A549 (cell line): ENCODE data around the gene NAV2. TPM values are rescaled to one million over a fixed set of nuclear protein-coding genes. Genes with fewer than 3 reads are reported as not detected.

ENCODE experiments used
- ATAC-seq, 2 experiments: fragments of 200-7000 bp in 1 of 2; fragments of >200 bp in 1 of 2; cut with Nextera tagmentation in 1 of 2; cut with Tn5 transposase in 1 of 2; 3 replicates each; pipeline versions ENCODE4 v1.8.0 to v1.9.1; 2018 to 2020; ENCODE audit warnings: mild to moderate bottlenecking in 1 of 2, moderate library complexity in 1 of 2
- CTCF ChIA-PET: fragments of 300-600 bp; sonication (Branson Sonifier 250); formaldehyde crosslinking; extraction: SDS; loops from one replicate; lab custom pipeline; 2021; ENCODE audit warnings: antibody characterized with exemption, inconsistent platforms; lab: Yijun Ruan, JAX
- POLR2A ChIA-PET: fragments of 350-600 bp; formaldehyde crosslinking; extraction: SDS; loops from one replicate; lab custom pipeline; 2021; ENCODE audit warnings: antibody characterized with exemption, inconsistent platforms; lab: Yijun Ruan, JAX
- DNase-seq, 2 experiments: peaks; one replicate each; pipeline versions ENCODE4 v3.0.0 to v3.0.0-alpha.2; 2011 to 2016; ENCODE audit warnings: low read depth in 1 of 2, low spot score in 1 of 2
- FAIRE-seq: peaks from 2 replicates; lab custom pipeline; 2011; peaks lifted over from hg19 to GRCh38; lab: Jason Lieb, UNC
- H3K27ac ChIP-seq, 2 experiments: fragments of >200 bp; sonication (Bioruptor Twin); formaldehyde crosslinking; 3 replicates each; pipeline ENCODE4 v1.5.1; 2016 to 2017
- H3K4me1 ChIP-seq: fragments of >200 bp; sonication (Bioruptor Twin); formaldehyde crosslinking; 3 replicates; pipeline ENCODE4 v1.6.1; 2016
- H3K4me2 ChIP-seq: fragments of >200 bp; sonication (Bioruptor Twin); formaldehyde crosslinking; 3 replicates; pipeline ENCODE4 v1.6.1; 2016
- H3K4me3 ChIP-seq: fragments of >200 bp; sonication (Bioruptor Twin); formaldehyde crosslinking; 3 replicates; pipeline ENCODE4 v1.5.1; 2016
- H3K9me3 ChIP-seq: fragments of >200 bp; sonication (Bioruptor Twin); formaldehyde crosslinking; 3 replicates; pipeline ENCODE4 v1.6.1; 2016
- CEBPB ChIP-seq, 2 experiments: fragments of >200 bp in 1 of 2; sonication (Bioruptor Twin) in 1 of 2; formaldehyde crosslinking in 1 of 2; IDR thresholded peaks; 2 replicates each; pipeline ENCODE4 v1.6.1; 2012 to 2016
- CHD2 ChIP-seq: fragments of 150-350 bp; IDR thresholded peaks from 2 replicates; pipeline ENCODE4 v1.6.1; 2014; ENCODE audit warnings: low read length; ENCODE audit not compliant: partially characterized antibody
- CHD4 ChIP-seq: fragments of 200-600 bp; sonication (generic); IDR thresholded peaks from 2 replicates; pipeline ENCODE4 v1.6.1; 2016; ENCODE audit warnings: antibody characterized with exemption, mild to moderate bottlenecking, borderline replicate concordance
- CTCF ChIP-seq: fragments of >200 bp; sonication (Bioruptor Twin); formaldehyde crosslinking; IDR thresholded peaks from 3 replicates; pipeline ENCODE4 v1.5.1; 2016
- ESRRA ChIP-seq: fragments of 150-350 bp; IDR thresholded peaks from 2 replicates; pipeline ENCODE4 v1.6.1; 2014; ENCODE audit warnings: mild to moderate bottlenecking, low read length, borderline replicate concordance
- FOXS1 ChIP-seq: fragments of 250-450 bp; sonication (Bioruptor Pico); IDR thresholded peaks from 2 replicates; pipeline ENCODE4 v1.5.0; 2020; ENCODE audit warnings: mild to moderate bottlenecking, moderate library complexity
- HDAC2 ChIP-seq: fragments of 200-600 bp; sonication (generic); IDR thresholded peaks from 2 replicates; pipeline ENCODE4 v1.6.1; 2016
- HES2 ChIP-seq: fragments of >200 bp; sonication (Bioruptor Twin); formaldehyde crosslinking; IDR thresholded peaks from 2 replicates; pipeline ENCODE4 v1.6.1; 2016
- HEYL ChIP-seq: fragments of 250-450 bp; sonication (Bioruptor Pico); IDR thresholded peaks from 2 replicates; pipeline ENCODE4 v1.8.0; 2021; ENCODE audit warnings: mild to moderate bottlenecking, moderate library complexity
- HOXA7 ChIP-seq: fragments of 250-450 bp; sonication (Bioruptor Pico); IDR thresholded peaks from 2 replicates; pipeline ENCODE4 v1.5.0; 2020; ENCODE audit warnings: mild to moderate bottlenecking, moderate library complexity
- HOXB13 ChIP-seq: fragments of 250-450 bp; sonication (Bioruptor Pico); IDR thresholded peaks from 2 replicates; pipeline ENCODE4 v1.5.0; 2020; ENCODE audit warnings: low read depth, mild to moderate bottlenecking, moderate library complexity
- HOXB5 ChIP-seq: fragments of 250-450 bp; sonication (Bioruptor Pico); IDR thresholded peaks from 2 replicates; pipeline ENCODE4 v1.5.0; 2020; ENCODE audit warnings: mild to moderate bottlenecking, moderate library complexity
- JUNB ChIP-seq: fragments of >200 bp; sonication (Bioruptor Twin); formaldehyde crosslinking; IDR thresholded peaks from 2 replicates; pipeline ENCODE4 v1.6.1; 2016
- KDM1A ChIP-seq: fragments of 200-600 bp; sonication (generic); IDR thresholded peaks from 2 replicates; pipeline ENCODE4 v1.6.1; 2016; ENCODE audit warnings: low read depth, mild to moderate bottlenecking
- KDM5A ChIP-seq: fragments of 200-600 bp; sonication (generic); IDR thresholded peaks from 2 replicates; pipeline ENCODE4 v1.6.1; 2016; ENCODE audit warnings: antibody characterized with exemption, mild to moderate bottlenecking
- MAFK ChIP-seq: fragments of 450-650 bp; IDR thresholded peaks from 2 replicates; pipeline ENCODE4 v1.6.1; 2014; ENCODE audit not compliant: partially characterized antibody
- MAX ChIP-seq: IDR thresholded peaks from 2 replicates; pipeline ENCODE4 v1.6.1; 2012
- MAZ ChIP-seq: fragments of 150-350 bp; IDR thresholded peaks from 2 replicates; pipeline ENCODE4 v1.6.1; 2014; ENCODE audit warnings: antibody characterized with exemption, low read depth, low read length, borderline replicate concordance
- MYC ChIP-seq: IDR thresholded peaks from 2 replicates; pipeline ENCODE4 v1.6.1; 2012; ENCODE audit warnings: mild to moderate bottlenecking, inconsistent platforms, low read length, improper control_type of control experiment, borderline replicate concordance
- NFE2L2 ChIP-seq: fragments of 150-350 bp; conservative IDR thresholded peaks from 2 replicates; pipeline ENCODE4 v1.6.1; 2014; ENCODE audit warnings: low read length
- NR3C1 ChIP-seq: fragments of >200 bp; sonication (Bioruptor Twin); formaldehyde crosslinking; IDR thresholded peaks from 3 replicates; pipeline ENCODE4 v1.6.1; 2017
- PBX3 ChIP-seq: IDR thresholded peaks from 2 replicates; pipeline ENCODE4 v1.6.1; 2012
- PHF8 ChIP-seq: fragments of 200-600 bp; sonication (generic); IDR thresholded peaks from 2 replicates; pipeline ENCODE4 v1.6.1; 2016; ENCODE audit warnings: low read depth, mild to moderate bottlenecking, antibody characterized with exemption, moderate library complexity, borderline replicate concordance
- POLR2A ChIP-seq: IDR thresholded peaks from 2 replicates; pipeline ENCODE4 v1.6.1; 2012; ENCODE audit warnings: mild to moderate bottlenecking, low read length
- POLR2AphosphoS2 ChIP-seq: conservative IDR thresholded peaks from 2 replicates; pipeline ENCODE4 v1.6.1; 2012; ENCODE audit warnings: low read length, improper control_type of control experiment, inconsistent platforms
- RCOR1 ChIP-seq: fragments of 150-350 bp; IDR thresholded peaks from 2 replicates; pipeline ENCODE4 v1.6.1; 2014; ENCODE audit warnings: antibody characterized with exemption, low read length, low read depth
- RFX5 ChIP-seq: fragments of 450-650 bp; IDR thresholded peaks from 2 replicates; pipeline ENCODE4 v1.7.1; 2014; ENCODE audit warnings: antibody characterized with exemption, mild to moderate bottlenecking, moderate library complexity
- SMC3 ChIP-seq: fragments of >200 bp; sonication (Bioruptor Twin); formaldehyde crosslinking; IDR thresholded peaks from 3 replicates; pipeline ENCODE4 v1.6.1; 2018; ENCODE audit warnings: inconsistent platforms
- SREBF2 ChIP-seq: fragments of 450-650 bp; IDR thresholded peaks from 2 replicates; pipeline ENCODE4 v1.6.1; 2014; ENCODE audit warnings: mild to moderate bottlenecking, moderate library complexity
- TP53 ChIP-seq: fragments of 250-450 bp; sonication (Bioruptor Pico); IDR thresholded peaks from 2 replicates; pipeline ENCODE4 v1.5.0; 2021; ENCODE audit warnings: mild to moderate bottlenecking, moderate library complexity
- ZNF302 ChIP-seq: fragments of 250-450 bp; sonication (Bioruptor Pico); IDR thresholded peaks from 2 replicates; pipeline ENCODE4 v1.9.0; 2021; ENCODE audit warnings: inconsistent platforms, mild to moderate bottlenecking, moderate library complexity
- WGBS: methylation state at CpG from one replicate; pipeline ENCODE4 v1.1.6; 2017; ENCODE audit errors: missing lambda C conversion rate; 5-methylcytosine and 5-hydroxymethylcytosine counted together
- polyA plus RNA-seq, 4 experiments: library from polyadenylated mRNA; depleted of rRNA in 3 of 4; stranded (reverse); fragments of >200 nt; fragmentation: RNase III in 1 of 4; extraction: RNeasy Plus Mini Kit Qiagen cat#74134 plus additional on column Dnase treatment in 1 of 4; gene quantifications; 2 replicates in 3 of 4; 3 replicates in 1 of 4; pipeline ENCODE4 v1.2.3, GENCODE V29; 2011 to 2017

The NAV2 gene
- polyA plus RNA-seq, 2 of the 4 experiments (the other 2 are of a cell fraction) = 4.9 to 19.8 TPM

GRCh38 chr11:20137637-20138036 lies 425.0 kb downstream of the NAV2 start:
- CTCF ChIA-PET = interaction anchor here (0.8 to 8.5 kb wide), 6 partner anchors 9 to 584 kb away, joined by 3 to 169 read pairs (median 6); no protein-coding TSS in a partner anchor
- POLR2A ChIA-PET = no interaction called here
- FAIRE-seq = no peak
- no peaks in the 10 kb centered on the region for H3K4me1 ChIP-seq
- H3K4me2 ChIP-seq = no peak overlapping the region
- ATAC-seq = no peak
- TF ChIP-seq ESRRA = no peak
- no peak for TF ChIP-seq POLR2A
- TF ChIP-seq HDAC2 = no peak
- TF ChIP-seq CHD4 = no peak
- no peak for TF ChIP-seq NFE2L2
- TF ChIP-seq MAFK = no peak
- TF ChIP-seq HOXB5 = no peak
- TF ChIP-seq CHD2 = no peak
- no peak for TF ChIP-seq JUNB
- TF ChIP-seq RFX5 = no peak
- TF ChIP-seq CTCF = no peak
- TF ChIP-seq PBX3 = no peak
- TF ChIP-seq HEYL (CRISPR knock-in tag) = no peak
- TF ChIP-seq NR3C1 = no peak
- TF ChIP-seq SMC3 = no peak
- no peak for TF ChIP-seq HOXB13
- TF ChIP-seq RCOR1 = no peak
- no peak overlapping the region for H3K27ac ChIP-seq
- no peaks in the 10 kb centered on the region for H3K9me3 ChIP-seq
- DNase-seq = no peak
- no peak overlapping the region for H3K4me3 ChIP-seq

- H3K9me3 ChIP-seq = no peaks in the 10 kb centered on the region
- no peak for DNase-seq
- ChIA-PET CTCF (interaction anchor here (1.0 to 8.5 kb wide), 3 partner anchors 189 to 234 kb away, joined by 4 to 169 read pairs (median 23); no protein-coding TSS in a partner anchor), POLR2A (no interaction called here)
- H3K4me2 ChIP-seq = no peak overlapping the region
- TF ChIP-seq MAX (no peak), SREBF2 (no peak), PHF8 (no peak), MYC (no peak), TP53 (CRISPR knock-in tag) (no peak), POLR2AphosphoS2 (no peak), KDM1A (no peak), PBX3 (no peak), CEBPB (IDR thresholded peaks at IDR 0.05) (no peak), CHD2 (no peak), CTCF (no peak), HOXB5 (no peak), KDM5A (no peak), ZNF302 (CRISPR knock-in tag) (no peak), HES2 (no peak), HOXA7 (CRISPR knock-in tag) (no peak), MAZ (no peak), JUNB (no peak), FOXS1 (CRISPR knock-in tag) (no peak)
- no peak overlapping the region for H3K4me3 ChIP-seq
- H3K27ac ChIP-seq = no peak overlapping the region
- ATAC-seq = no peak
- H3K4me1 ChIP-seq = no peaks in the 10 kb centered on the region
- FAIRE-seq = no peak
- 25% methylated on average over 4 of the region's 4 CpGs for WGBS
These were observed 426.1 kb downstream of the NAV2 start for GRCh38 chr11:20138707-20139106.
